22Rv1 (cell line): Measurements from ENCODE around the gene LSS.

Experiments
- H3K27ac ChIP-seq: fragments of 450-650 bp; 2 replicates; pipeline ENCODE4 v1.5.1; 2017
- ZFX ChIP-seq: fragments of 450-650 bp; IDR thresholded peaks from 2 replicates; pipeline ENCODE4 v1.6.1; 2017; ENCODE audit warnings: antibody characterized with exemption, borderline replicate concordance
- TF ChIP-seq, protein P1 (sequence below): fragments of 450-650 bp; IDR thresholded peaks from 2 replicates; pipeline ENCODE4 v1.5.1; 2017; ENCODE audit warnings: mild to moderate bottlenecking

LSS gene

DNA sequence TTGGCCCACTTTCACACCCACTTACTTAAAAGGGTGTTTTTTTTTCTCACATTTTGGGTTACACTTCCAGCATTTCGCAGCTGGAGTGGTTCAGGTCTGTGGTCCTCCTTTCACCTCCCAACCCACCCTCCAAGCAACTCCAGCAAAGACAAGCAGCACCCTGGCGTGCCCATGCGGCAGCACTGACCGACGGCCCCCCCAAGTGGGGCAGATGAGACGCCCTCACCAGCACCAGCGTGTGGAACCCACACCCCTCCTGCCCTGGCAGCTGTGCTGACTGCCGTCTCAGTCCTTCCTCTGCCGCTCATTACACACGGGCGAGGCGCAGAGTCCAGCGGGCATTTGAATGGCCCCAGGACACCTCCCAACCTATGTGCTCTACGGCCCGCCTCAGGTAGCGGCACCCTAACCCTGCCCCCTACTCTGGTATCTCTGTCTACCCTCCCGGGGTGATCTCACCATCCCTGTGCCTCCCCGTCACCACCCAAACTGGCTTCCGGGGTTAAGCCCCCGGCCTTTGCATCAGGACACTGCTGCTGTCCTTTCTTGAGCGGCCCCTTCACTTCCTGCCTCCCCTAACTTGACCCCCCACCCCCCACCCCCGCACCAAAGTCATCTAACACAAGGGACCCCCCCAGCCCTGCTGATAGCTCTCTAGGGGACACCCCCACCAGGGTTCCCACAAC is 10.9 kb downstream of the LSS start:
- no peak overlapping the region for H3K27ac ChIP-seq
- TF ChIP-seq, protein P1, sequence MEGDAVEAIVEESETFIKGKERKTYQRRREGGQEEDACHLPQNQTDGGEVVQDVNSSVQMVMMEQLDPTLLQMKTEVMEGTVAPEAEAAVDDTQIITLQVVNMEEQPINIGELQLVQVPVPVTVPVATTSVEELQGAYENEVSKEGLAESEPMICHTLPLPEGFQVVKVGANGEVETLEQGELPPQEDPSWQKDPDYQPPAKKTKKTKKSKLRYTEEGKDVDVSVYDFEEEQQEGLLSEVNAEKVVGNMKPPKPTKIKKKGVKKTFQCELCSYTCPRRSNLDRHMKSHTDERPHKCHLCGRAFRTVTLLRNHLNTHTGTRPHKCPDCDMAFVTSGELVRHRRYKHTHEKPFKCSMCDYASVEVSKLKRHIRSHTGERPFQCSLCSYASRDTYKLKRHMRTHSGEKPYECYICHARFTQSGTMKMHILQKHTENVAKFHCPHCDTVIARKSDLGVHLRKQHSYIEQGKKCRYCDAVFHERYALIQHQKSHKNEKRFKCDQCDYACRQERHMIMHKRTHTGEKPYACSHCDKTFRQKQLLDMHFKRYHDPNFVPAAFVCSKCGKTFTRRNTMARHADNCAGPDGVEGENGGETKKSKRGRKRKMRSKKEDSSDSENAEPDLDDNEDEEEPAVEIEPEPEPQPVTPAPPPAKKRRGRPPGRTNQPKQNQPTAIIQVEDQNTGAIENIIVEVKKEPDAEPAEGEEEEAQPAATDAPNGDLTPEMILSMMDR, result no peak
- TF ChIP-seq ZFX, result no peak

DNA sequence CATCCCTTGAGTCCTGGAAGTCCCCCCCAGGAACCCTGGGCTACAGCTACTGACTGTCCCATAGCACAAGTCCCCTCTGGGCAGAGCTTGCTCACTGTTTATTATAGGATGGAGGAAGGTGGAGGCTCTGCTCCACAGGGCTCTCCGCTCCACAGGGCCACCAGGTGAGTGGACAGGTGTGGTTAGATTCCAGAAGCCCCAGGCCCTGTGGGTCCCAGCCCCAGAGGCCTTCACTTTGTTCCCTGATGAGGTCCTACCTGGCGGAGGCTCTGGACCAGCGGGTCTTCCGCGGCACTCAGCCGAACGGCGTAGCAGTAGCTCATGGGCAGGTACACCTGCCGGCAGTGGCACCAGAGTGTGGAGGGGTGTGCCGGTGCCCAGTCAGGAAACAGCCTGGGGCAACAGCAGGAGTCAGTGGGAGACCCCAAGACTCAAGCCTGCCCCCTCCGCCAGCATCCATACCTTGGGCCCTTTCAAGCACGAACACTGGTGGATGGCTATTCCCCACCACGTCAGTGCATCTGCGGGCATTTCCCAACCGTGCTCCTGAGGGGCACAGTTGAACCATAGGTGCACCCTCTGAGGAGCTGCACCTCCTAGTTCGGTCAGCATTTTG is 12.3 kb downstream of the LSS start:
- no peak overlapping the region for H3K27ac ChIP-seq
- TF ChIP-seq, protein P1, result no peak
- no peak for TF ChIP-seq ZFX

DNA sequence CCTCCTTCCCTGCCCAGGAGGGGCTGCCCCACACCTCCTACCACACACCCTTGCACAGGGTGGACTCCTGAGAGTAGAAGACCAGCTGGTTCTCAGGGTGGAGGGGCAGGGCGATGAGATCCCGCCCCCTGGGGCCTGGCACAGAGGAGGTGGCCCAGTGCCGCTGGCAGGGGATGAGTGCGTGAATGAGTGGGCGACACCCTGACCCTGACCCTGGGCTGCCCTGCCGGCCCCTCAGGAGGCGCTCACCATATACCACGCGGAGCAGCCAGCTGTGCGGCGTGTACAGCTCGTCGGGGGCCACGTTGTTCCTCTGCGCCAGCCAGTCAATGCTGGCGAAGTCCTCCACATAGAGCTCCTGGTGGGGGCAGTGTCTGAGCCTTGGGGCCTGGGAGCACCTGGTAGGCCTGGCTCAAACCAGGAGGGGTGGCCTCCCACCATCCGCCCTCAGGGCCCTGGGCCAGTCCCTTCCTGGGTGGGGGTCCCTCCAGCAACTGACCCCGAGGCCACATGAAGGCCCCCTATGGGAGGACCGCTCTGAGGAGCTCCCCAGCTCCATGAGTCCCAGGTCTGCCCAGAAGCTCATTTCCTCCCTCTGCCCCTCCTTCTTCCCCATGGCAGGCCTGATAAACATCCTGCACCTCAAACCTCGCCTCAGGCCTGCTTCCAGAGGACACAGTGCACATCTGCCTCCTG is 13.0 kb downstream of the LSS start:
- TF ChIP-seq, protein P1, result no peak
- TF ChIP-seq ZFX, result no peak
- no peak overlapping the region for H3K27ac ChIP-seq

DNA sequence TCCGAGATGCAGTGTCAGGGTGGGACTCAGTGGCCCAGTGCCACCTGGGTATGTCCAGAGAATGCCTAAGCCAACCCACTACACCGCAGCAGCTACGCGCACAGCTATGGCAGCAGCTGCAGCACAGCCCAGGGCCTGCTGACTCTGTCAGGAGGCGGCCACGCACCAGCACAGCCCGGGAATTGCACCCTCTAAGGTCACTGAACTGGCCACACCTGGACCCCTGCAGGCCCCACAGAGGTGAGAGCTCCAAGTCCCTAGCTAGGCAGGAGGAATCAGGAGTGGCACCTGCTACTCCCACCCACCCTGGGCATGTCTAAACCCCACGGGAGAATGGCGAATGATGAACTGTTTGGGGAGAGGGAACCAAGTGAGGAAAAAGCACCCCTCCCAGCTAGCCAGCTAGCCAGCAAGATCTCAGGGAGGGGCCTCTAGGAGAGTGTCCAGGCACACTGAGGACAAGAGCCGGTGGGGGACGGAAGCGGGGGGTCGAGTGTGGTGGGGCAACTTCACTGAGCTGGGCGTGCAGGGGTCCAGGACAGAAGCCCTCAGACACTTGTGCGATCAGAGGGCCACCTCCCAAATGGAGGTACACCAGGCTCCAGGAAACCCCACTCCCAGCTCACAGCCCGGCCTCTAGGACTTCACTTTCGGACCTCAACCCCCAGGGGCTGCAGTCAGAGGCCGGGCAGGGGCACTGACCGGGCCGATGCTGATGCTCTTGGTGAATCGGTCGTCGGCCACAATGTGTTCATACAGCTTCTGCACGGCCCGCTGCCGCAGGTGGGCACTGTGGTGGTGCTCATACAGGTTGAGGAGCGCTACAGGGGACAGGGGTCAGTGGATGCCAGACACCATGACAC is 13.9 kb downstream of the LSS start:
- TF ChIP-seq, protein P1, result no peak
- TF ChIP-seq ZFX, result no peak
- no peak overlapping the region for H3K27ac ChIP-seq

DNA sequence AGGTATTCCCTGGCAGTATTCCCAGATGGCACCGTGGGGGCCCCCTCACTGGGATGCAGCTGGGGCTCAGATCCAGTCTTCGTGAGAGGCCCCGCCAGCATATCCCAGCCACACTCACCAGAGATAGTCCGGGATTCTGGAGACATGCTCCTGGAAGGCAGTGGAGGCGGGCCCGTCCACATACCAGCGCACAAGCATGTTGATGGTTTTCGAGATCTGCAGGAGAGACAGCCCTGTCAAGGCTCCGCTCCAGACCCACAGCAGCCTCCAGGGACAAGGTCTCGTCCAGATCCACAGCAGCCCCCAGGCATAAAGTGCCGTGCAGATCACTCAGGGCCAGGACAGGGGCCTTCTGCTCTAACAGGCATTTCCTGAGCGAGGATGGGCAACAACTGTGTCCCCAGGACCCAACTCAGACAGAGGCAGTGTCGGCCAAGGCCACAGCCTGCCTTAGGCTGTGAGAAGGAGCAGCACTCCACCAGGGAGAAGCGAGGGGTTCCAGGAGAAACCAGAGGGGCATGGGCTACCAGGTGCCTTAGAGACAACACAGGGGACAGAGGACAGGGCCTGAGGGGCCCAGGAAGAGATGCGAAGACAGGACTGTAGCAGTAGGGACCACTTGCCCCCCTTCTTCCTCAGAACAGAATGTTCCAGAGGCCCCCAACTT is 14.8 kb downstream of the LSS start:
- no peak for TF ChIP-seq ZFX
- TF ChIP-seq, protein P1, result no peak
- H3K27ac ChIP-seq, result no peak overlapping the region

DNA sequence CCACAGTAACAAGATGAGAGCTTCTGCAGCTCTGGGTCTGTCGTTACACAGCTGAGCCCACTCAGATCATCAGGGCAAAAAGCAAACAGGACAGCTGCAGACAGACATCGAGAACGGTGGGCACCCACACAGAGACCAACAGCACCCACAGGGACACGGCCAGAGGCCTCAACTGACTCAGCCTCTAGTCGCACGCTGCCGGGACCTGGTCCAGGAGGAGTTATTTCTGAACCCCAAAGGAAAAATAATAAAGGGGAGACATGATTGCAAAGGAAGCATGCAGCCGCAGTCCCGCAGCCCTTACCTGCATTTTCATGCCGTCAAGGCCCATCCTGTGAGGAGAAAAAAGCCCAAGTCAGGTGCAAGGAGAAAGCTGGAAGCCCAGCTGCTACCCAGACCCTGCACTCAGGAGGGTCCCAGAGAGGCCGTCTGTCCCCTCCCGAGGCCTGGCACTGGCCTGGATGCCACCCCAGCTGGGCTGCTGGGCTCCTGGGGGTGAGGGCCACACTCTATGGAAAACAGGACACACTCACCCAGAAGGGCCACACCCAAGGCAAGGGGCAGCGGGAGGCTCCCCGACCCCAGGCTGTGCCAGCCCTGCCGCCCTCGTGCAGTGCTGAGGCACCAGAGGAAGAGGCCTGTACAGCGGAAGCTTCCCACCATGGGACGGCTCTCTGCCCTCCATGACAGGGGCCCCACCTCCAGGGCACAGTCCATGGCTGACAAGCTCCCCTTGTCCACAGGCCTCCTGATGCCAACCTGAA is 15.7 kb downstream of the LSS start:
- H3K27ac ChIP-seq, result no peak overlapping the region
- TF ChIP-seq, protein P1, result no peak
- TF ChIP-seq ZFX, result no peak
